Testis (tissue), 3 donors: ENCODE measurements around the gene MTFP1. TPM values are rescaled to one million over a fixed set of nuclear protein-coding genes. Genes with fewer than 3 reads are reported as not detected.

Source experiments
- DNase-seq: peaks from one replicate; pipeline ENCODE4 v3.0.0-alpha.2; 2019
- H3K27ac ChIP-seq, 2 donors: fragments of 200-600 bp; sonication (generic); one replicate each; pipeline ENCODE4 v1.5.1; 2019
- H3K27me3 ChIP-seq: fragments of 200-600 bp; sonication (generic); one replicate; pipeline ENCODE4 v1.5.1; 2019
- H3K36me3 ChIP-seq: fragments of 200-600 bp; sonication (generic); one replicate; pipeline ENCODE4 v1.5.1; 2017; ENCODE audit warnings: low read depth; ENCODE audit errors: missing control alignments
- H3K4me1 ChIP-seq: fragments of 200-600 bp; sonication (generic); one replicate; pipeline ENCODE4 v1.5.1; 2019
- H3K4me3 ChIP-seq, 2 donors: fragments of 200-600 bp; sonication (generic); one replicate each; pipeline ENCODE4 v1.5.1; 2017 to 2019
- H3K9me3 ChIP-seq: fragments of 200-600 bp; sonication (generic); one replicate; pipeline ENCODE4 v1.5.1; 2017
- CTCF ChIP-seq, 3 experiments: fragments of 450-650 bp in 2 of 3; fragments of 200-600 bp in 1 of 3; sonication (generic) in 1 of 3; IDR thresholded peaks; one replicate each; pipeline ENCODE4 v1.5.1; 2016 to 2019; ENCODE audit warnings: antibody characterized with exemption in 3 of 3, mild to moderate bottlenecking in 2 of 3, moderate library complexity in 1 of 3
- POLR2A ChIP-seq: fragments of 450-650 bp; IDR thresholded peaks from one replicate; pipeline ENCODE4 v1.6.1; 2017; ENCODE audit warnings: antibody characterized with exemption, mild to moderate bottlenecking, moderate library complexity
- WGBS, 2 donors: methylation state at CpG; one replicate each; pipeline ENCODE4 v1.1.5; 2018; 5-methylcytosine and 5-hydroxymethylcytosine counted together
- intact Hi-C: fragments of 100-400 bp; cut with DNase I; formaldehyde crosslinking; loops from one replicate; pipeline ENCODE4 v1.15.1; 2023; ENCODE audit warnings: low total_unique reads
- polyA plus RNA-seq: library from polyadenylated mRNA; stranded (reverse); fragments of 350-450 nt; fragmentation: Illumina TruSeq; extraction: RNeasy Lipid Tissue Mini Kit (QIAGEN cat#74804); gene quantifications from one replicate; pipeline ENCODE4 v1.2.3, GENCODE V29; 2014; ENCODE audit warnings: low read depth, low replicate concordance; ENCODE audit not compliant: insufficient read depth
- total RNA-seq, 2 donors: library from RNA; depleted of rRNA; stranded (reverse); fragments of >200 nt; gene quantifications; one replicate each; pipeline ENCODE4 v1.2.3, GENCODE V29; 2016

MTFP1 gene
- total and polyA plus RNA-seq, 3 donors from 2014 or later: 5.7 to 13.2 (median 9.3) TPM

GRCh38 chr22:30390974-30391691, 34.4 kb upstream of the MTFP1 start:
- H3K27ac ChIP-seq: no peak overlapping the region
- peak; percentile 57 for DNase-seq
- WGBS, 2 donors: 72 to 82% methylated on average over 5 of the region's 5 CpGs

GRCh38 chr22:30392661-30393321, 32.8 kb upstream of the MTFP1 start:
- intact Hi-C loops: no loop called here

More at GRCh38 chr22:30390974-30391691, 34.4 kb upstream of the MTFP1 start:
- intact Hi-C loops: loop anchor here (2.0 kb wide), 1 partner anchor 104 kb away; no protein-coding TSS in a partner anchor
- Histone ChIP-seq H3K36me3 (no peaks in the 10 kb centered on the region), H3K9me3 (no peaks in the 10 kb centered on the region), H3K4me3 (no peak overlapping the region), H3K4me1 (peaks cover 10% of the 10 kb centered on the region), H3K27me3 (no peaks in the 10 kb centered on the region)
- TF ChIP-seq POLR2A (no peak), CTCF (IDR thresholded peaks at IDR 0.05) (peak; percentile 52 to 60 (median 56))

GRCh38 chr22:30393322-30393680, 32.3 kb upstream of the MTFP1 start:
- 77 to 81% methylated on average over 6 to 7 of the region's 7 CpGs for WGBS, 2 donors
- intact Hi-C loops: no loop called here

More at GRCh38 chr22:30392661-30393321, 32.8 kb upstream of the MTFP1 start:
- Histone ChIP-seq H3K9me3 (no peaks in the 10 kb centered on the region), H3K4me3 (no peak overlapping the region), H3K27me3 (no peaks in the 10 kb centered on the region), H3K4me1 (peaks cover 13% of the 10 kb centered on the region), H3K27ac (no peak overlapping the region), H3K36me3 (no peaks in the 10 kb centered on the region)
- WGBS, 2 donors: 70 to 75% methylated on average over 9 of the region's 9 CpGs
- DNase-seq: no peak
- TF ChIP-seq CTCF (IDR thresholded peaks at IDR 0.05) (no peak), POLR2A (no peak)

GRCh38 chr22:30393885-30394284, 31.7 kb upstream of the MTFP1 start:
- H3K27me3 ChIP-seq: no peaks in the 10 kb centered on the region

More at GRCh38 chr22:30393322-30393680, 32.3 kb upstream of the MTFP1 start:
- Histone ChIP-seq H3K9me3 (no peaks in the 10 kb centered on the region), H3K4me1 (peaks cover 16% of the 10 kb centered on the region), H3K4me3 (no peak overlapping the region), H3K27ac (no peak overlapping the region), H3K27me3 (no peaks in the 10 kb centered on the region), H3K36me3 (no peaks in the 10 kb centered on the region)
- TF ChIP-seq CTCF (IDR thresholded peaks at IDR 0.05) (no peak), POLR2A (no peak)
- no peak for DNase-seq

More at GRCh38 chr22:30393885-30394284, 31.7 kb upstream of the MTFP1 start:
- Histone ChIP-seq H3K4me1 (peaks cover 16% of the 10 kb centered on the region), H3K4me3 (no peak overlapping the region), H3K36me3 (no peaks in the 10 kb centered on the region), H3K9me3 (no peaks in the 10 kb centered on the region), H3K27ac (no peak overlapping the region)
- TF ChIP-seq POLR2A (no peak), CTCF (IDR thresholded peaks at IDR 0.05) (no peak)
- intact Hi-C loops: no loop called here
- DNase-seq: no peak
- 87 to 88% methylated on average over 3 of the region's 3 CpGs for WGBS, 2 donors
